Measurements from ENCODE around the gene STON1.

DNA sequence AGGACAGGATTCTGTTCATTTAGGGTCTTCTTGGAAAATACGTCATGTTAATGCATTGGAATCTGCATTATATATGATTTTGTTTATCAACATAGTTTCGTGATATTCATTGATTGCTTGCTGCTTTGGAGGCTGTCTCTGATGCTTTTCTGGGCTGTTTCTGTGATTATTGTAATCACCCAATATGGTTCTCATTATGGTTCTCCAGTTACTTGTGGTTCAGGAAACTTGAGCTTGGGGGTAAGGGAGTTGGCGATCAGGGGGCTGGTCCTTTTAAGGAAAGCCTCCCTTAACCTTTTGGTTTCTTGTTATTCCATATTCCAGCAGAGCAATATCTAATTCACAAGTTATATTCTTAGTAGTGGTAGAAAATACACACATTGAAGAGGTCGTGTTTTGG, 17.4 kb upstream of the STON1 start:
- TF ChIP-seq, protein P1, sequence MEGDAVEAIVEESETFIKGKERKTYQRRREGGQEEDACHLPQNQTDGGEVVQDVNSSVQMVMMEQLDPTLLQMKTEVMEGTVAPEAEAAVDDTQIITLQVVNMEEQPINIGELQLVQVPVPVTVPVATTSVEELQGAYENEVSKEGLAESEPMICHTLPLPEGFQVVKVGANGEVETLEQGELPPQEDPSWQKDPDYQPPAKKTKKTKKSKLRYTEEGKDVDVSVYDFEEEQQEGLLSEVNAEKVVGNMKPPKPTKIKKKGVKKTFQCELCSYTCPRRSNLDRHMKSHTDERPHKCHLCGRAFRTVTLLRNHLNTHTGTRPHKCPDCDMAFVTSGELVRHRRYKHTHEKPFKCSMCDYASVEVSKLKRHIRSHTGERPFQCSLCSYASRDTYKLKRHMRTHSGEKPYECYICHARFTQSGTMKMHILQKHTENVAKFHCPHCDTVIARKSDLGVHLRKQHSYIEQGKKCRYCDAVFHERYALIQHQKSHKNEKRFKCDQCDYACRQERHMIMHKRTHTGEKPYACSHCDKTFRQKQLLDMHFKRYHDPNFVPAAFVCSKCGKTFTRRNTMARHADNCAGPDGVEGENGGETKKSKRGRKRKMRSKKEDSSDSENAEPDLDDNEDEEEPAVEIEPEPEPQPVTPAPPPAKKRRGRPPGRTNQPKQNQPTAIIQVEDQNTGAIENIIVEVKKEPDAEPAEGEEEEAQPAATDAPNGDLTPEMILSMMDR (IDR thresholded peaks at IDR 0.05; ENCODE audit: low read depth, low read length) = no peak
- TF ChIP-seq EZH2phosphoT487 (IDR thresholded peaks at IDR 0.05; ENCODE audit: low read depth) = no peak
